HepG2 (cell line): Measurements from ENCODE around the gene MAGI1. TPM values are rescaled to one million over a fixed set of nuclear protein-coding genes. Genes with fewer than 3 reads are reported as not detected.

Experiments
- ATAC-seq: fragments of 200-7000 bp; cut with Tn5 transposase; 3 replicates; pipeline ENCODE4 v1.9.1; 2020; ENCODE audit warnings: mild to moderate bottlenecking, moderate library complexity
- BruUV-seq: library from RNA; stranded (reverse); fragments of 400-500 nt; replicated peaks from 2 replicates; lab custom pipeline; 2021; lab: Mats Ljungman, UMichigan
- CTCF ChIA-PET: fragments of 300-600 bp; formaldehyde crosslinking; extraction: SDS; loops from one replicate; lab custom pipeline; 2021; ENCODE audit warnings: low total read pairs, inconsistent platforms, low intra/inter-chr PET ratio; lab: Yijun Ruan, JAX
- POLR2A ChIA-PET: fragments of 350-600 bp; sonication (Branson Sonifier 250); formaldehyde crosslinking; loops from one replicate; lab custom pipeline; 2020; ENCODE audit warnings: antibody characterized with exemption, inconsistent platforms; lab: Yijun Ruan, JAX
- DNase-seq: peaks from one replicate; pipeline ENCODE4 v3.0.0-alpha.2; 2015; ENCODE audit warnings: low spot score
- FAIRE-seq: peaks from 3 replicates; lab custom pipeline; 2011; peaks lifted over from hg19 to GRCh38; lab: Jason Lieb, UNC
- H2AFZ ChIP-seq: one replicate; pipeline ENCODE4 v1.6.1; 2011; ENCODE audit warnings: low read length, inconsistent platforms
- H3K27ac ChIP-seq: fragments of 300-600 bp; 3 replicates; pipeline ENCODE4 v1.8.0; 2011; ENCODE audit warnings: mixed run types, mild to moderate bottlenecking, mixed read lengths, low read length, inconsistent platforms; ENCODE audit not compliant: insufficient read depth; ENCODE audit errors: extremely low read length
- H3K27me3 ChIP-seq, 2 experiments: fragments of 200-600 bp in 1 of 2; 2 replicates in 1 of 2; 3 replicates in 1 of 2; pipeline versions ENCODE4 v1.6.0 to v1.8.0; 2011; ENCODE audit warnings: low read length in 2 of 2, mild to moderate bottlenecking in 2 of 2, moderate library complexity in 2 of 2, inconsistent platforms in 1 of 2; ENCODE audit not compliant: insufficient read depth in 2 of 2, control insufficient read depth in 1 of 2
- H3K36me3 ChIP-seq, 2 experiments: fragments of 200-600 bp in 1 of 2; replicated peaks in 1 of 2; 2 replicates in 1 of 2; 3 replicates in 1 of 2; pipeline versions ENCODE4 v1.5.1 to v1.8.0; 2011; ENCODE audit warnings: low read length in 2 of 2, inconsistent platforms in 1 of 2; ENCODE audit not compliant: insufficient read depth in 2 of 2, control insufficient read depth in 1 of 2
- H3K4me1 ChIP-seq: 2 replicates; pipeline ENCODE4 v1.5.1; 2012; ENCODE audit warnings: low read length, inconsistent platforms; ENCODE audit not compliant: insufficient read depth
- H3K4me2 ChIP-seq: 2 replicates; pipeline ENCODE4 v1.6.0; 2011; ENCODE audit warnings: low read depth, low read length, inconsistent platforms
- H3K4me3 ChIP-seq, 3 experiments: fragments of 200-600 bp in 1 of 3; sonication (generic), shearing (Covaris generic) in 1 of 3; replicated peaks in 1 of 3; 2 replicates each; pipeline ENCODE4 v1.5.1; 2011 to 2016; ENCODE audit warnings: low read length in 3 of 3, inconsistent platforms in 2 of 3, low read depth in 2 of 3, mild to moderate bottlenecking in 2 of 3, control low read depth in 1 of 3, mixed read lengths in 1 of 3; ENCODE audit not compliant: insufficient read depth in 1 of 3
- H3K79me2 ChIP-seq: one replicate; pipeline ENCODE4 v1.6.1; 2011; ENCODE audit warnings: low read length, inconsistent platforms; ENCODE audit not compliant: insufficient read depth
- H3K9ac ChIP-seq: 2 replicates; pipeline ENCODE4 v1.6.0; 2011; ENCODE audit warnings: mild to moderate bottlenecking, low read depth, low read length, inconsistent platforms; ENCODE audit not compliant: insufficient read depth
- H3K9me3 ChIP-seq: 2 replicates; pipeline ENCODE4 v1.5.1; 2012; ENCODE audit warnings: mild to moderate bottlenecking, low read length
- H4K20me1 ChIP-seq: 2 replicates; pipeline ENCODE4 v1.6.0; 2011; ENCODE audit warnings: inconsistent platforms, mild to moderate bottlenecking, low read length, moderate library complexity; ENCODE audit not compliant: insufficient read depth
- CHD4 ChIP-seq: fragments of 200-600 bp; sonication (generic); IDR thresholded peaks from 2 replicates; pipeline ENCODE4 v1.7.0; 2017; ENCODE audit warnings: mild to moderate bottlenecking, low read length, borderline replicate concordance
- FOSL2 ChIP-seq: sonication (generic); formaldehyde crosslinking; IDR thresholded peaks from 2 replicates; pipeline ENCODE4 v1.4.0; 2020; ENCODE audit warnings: missing genetic modification reagents
- HCFC1 ChIP-seq: fragments of 150-350 bp; IDR thresholded peaks from 2 replicates; pipeline ENCODE4 v1.6.1; 2014; ENCODE audit warnings: low read depth, low read length
- NR2F1 ChIP-seq, 2 experiments: fragments of 450-650 bp in 1 of 2; formaldehyde crosslinking in 1 of 2; IDR thresholded peaks; 2 replicates each; pipeline versions ENCODE4 v1.5.0 to v1.6.1; 2016 to 2020; ENCODE audit warnings: mild to moderate bottlenecking in 1 of 2, missing compliant biosample characterization in 1 of 2, missing genetic modification reagents in 1 of 2, moderate library complexity in 1 of 2
- PBX3 ChIP-seq: sonication (generic); formaldehyde crosslinking; IDR thresholded peaks from 2 replicates; pipeline ENCODE4 v1.8.1; 2023; ENCODE audit warnings: missing genetic modification reagents, inconsistent platforms, borderline replicate concordance
- ZBTB20 ChIP-seq: sonication (generic); formaldehyde crosslinking; IDR thresholded peaks from 2 replicates; pipeline ENCODE4 v1.8.1; 2023; ENCODE audit warnings: missing genetic modification reagents, low read depth, mild to moderate bottlenecking, borderline replicate concordance
- ZFY ChIP-seq: sonication (generic); formaldehyde crosslinking; IDR thresholded peaks from 2 replicates; pipeline ENCODE4 v1.4.0; 2020; ENCODE audit warnings: missing genetic modification reagents
- ZHX2 ChIP-seq, 2 experiments: sonication (generic) in 1 of 2; formaldehyde crosslinking in 1 of 2; IDR thresholded peaks; 2 replicates each; pipeline versions ENCODE4 v1.6.1 to v1.9.0; 2014 to 2022; ENCODE audit warnings: antibody characterized with exemption in 1 of 2, borderline replicate concordance in 1 of 2, inconsistent platforms in 1 of 2, low read depth in 1 of 2, missing genetic modification reagents in 1 of 2
- ZNF136 ChIP-seq: sonication (generic); formaldehyde crosslinking; IDR thresholded peaks from 2 replicates; pipeline ENCODE4 v1.8.1; 2022; ENCODE audit warnings: low read depth, mild to moderate bottlenecking, moderate library complexity, missing genetic modification reagents
- ZNF225 ChIP-seq: sonication (generic); formaldehyde crosslinking; IDR thresholded peaks from 2 replicates; pipeline ENCODE4 v1.4.0; 2020; ENCODE audit warnings: mild to moderate bottlenecking, missing genetic modification reagents
- ZNF468 ChIP-seq: sonication (generic); formaldehyde crosslinking; IDR thresholded peaks from 2 replicates; pipeline ENCODE4 v1.8.0; 2022; ENCODE audit warnings: mild to moderate bottlenecking, moderate library complexity, missing genetic modification reagents
- ZNF543 ChIP-seq: sonication (generic); formaldehyde crosslinking; IDR thresholded peaks from 2 replicates; pipeline ENCODE4 v1.4.0; 2020; ENCODE audit warnings: mild to moderate bottlenecking, missing genetic modification reagents
- ZNF720 ChIP-seq: sonication (generic); formaldehyde crosslinking; IDR thresholded peaks from 2 replicates; pipeline ENCODE4 v1.4.0; 2020; ENCODE audit warnings: missing genetic modification reagents
- WGBS: methylation state at CpG from one replicate; pipeline ENCODE4 v1.1.6; 2017; ENCODE audit warnings: low lambda C conversion rate; 5-methylcytosine and 5-hydroxymethylcytosine counted together
- in situ Hi-C: cut with HindIII; loops from 2 replicates; pipeline ENCODE4 v1.10.0; 2017; ENCODE audit warnings: low pct_unique_long_range_greater_than_20kb; ENCODE audit not compliant: extremely low pct_ligation_motif_present
- intact Hi-C: fragments of 100-400 bp; cut with micrococcal nuclease; formaldehyde crosslinking; loops from one replicate; pipeline ENCODE4 v1.10.0; 2022; ENCODE audit not compliant: unreplicated experiment
- polyA plus RNA-seq, 8 experiments: library from polyadenylated mRNA; depleted of rRNA in 3 of 8; stranded (reverse) in 7 of 8; unstranded in 1 of 8; fragments of >200 nt; fragmentation: Illumina TruSeq in 4 of 8; extraction: Trizol in 4 of 8; gene quantifications; 2 replicates each; pipeline versions ENCODE4 v1.2.1 to v1.2.3, GENCODE V29; 2011 to 2016; ENCODE audit warnings: low read depth in 4 of 8, missing spikeins in 1 of 8, mixed read lengths in 1 of 8; ENCODE audit not compliant: insufficient read depth in 1 of 8
- total RNA-seq, 5 experiments: library from RNA; depleted of rRNA; stranded (reverse); fragments of >200 nt; fragmentation: Illumina TruSeq; extraction: Trizol; gene quantifications; 2 replicates each; pipeline ENCODE4 v1.2.3, GENCODE V29; 2016; ENCODE audit warnings: low read depth in 1 of 5

MAGI1 gene
- total and polyA plus RNA-seq, 2 of the 13 experiments (the other 11 are each of a cell fraction or from before 2014, with no cell fraction given): 22.2 to 26.0 TPM

GRCh38 chr3:65342084-65342683, 696.5 kb downstream of the MAGI1 start (continued):
- TF ChIP-seq ZHX2 (IDR thresholded peaks at IDR 0.05; ENCODE audit: low read depth) (no peak), ZHX2 (CRISPR knock-in tag; IDR thresholded peaks at IDR 0.05; ENCODE audit: borderline replicate concordance) (no peak), FOSL2 (CRISPR knock-in tag) (no peak)

- H3K9me3 ChIP-seq: no peaks in the 10 kb centered on the region
- 88% methylated on average over 2 of the region's 2 CpGs for WGBS
Observed at GRCh38 chr3:65339192-65339740, 699.5 kb downstream of the MAGI1 start.

More at GRCh38 chr3:65339192-65339740, 699.5 kb downstream of the MAGI1 start:
- TF ChIP-seq ZBTB20 (CRISPR knock-in tag): no peak
- no peak for TF ChIP-seq HCFC1
- no peak for TF ChIP-seq PBX3 (CRISPR knock-in tag)
- TF ChIP-seq ZNF720: no peak
- no peak for TF ChIP-seq ZNF543 (CRISPR knock-in tag)
- TF ChIP-seq ZNF468: no peak
- TF ChIP-seq ZNF225 (CRISPR knock-in tag): no peak
- no peak for TF ChIP-seq ZFY
- no peak for TF ChIP-seq NR2F1 (CRISPR knock-in tag; IDR thresholded peaks at IDR 0.05)
- no peak for TF ChIP-seq ZNF136 (CRISPR knock-in tag)
- no peak for TF ChIP-seq CHD4
- Histone ChIP-seq H4K20me1 (no peaks in the 10 kb centered on the region), H3K4me3 (no peak overlapping the region), H2AFZ (no peak overlapping the region), H3K4me1 (peaks cover 13% of the 10 kb centered on the region), H3K9ac (no peak overlapping the region), H3K36me3 (no peaks in the 10 kb centered on the region), H3K27ac (no peak overlapping the region), H3K79me2 (no peaks in the 10 kb centered on the region), H3K4me2 (no peak overlapping the region), H3K27me3 (no peaks in the 10 kb centered on the region; a peak in 1 of 5 replicates)
- CTCF ChIA-PET: no interaction called here
- POLR2A ChIA-PET: no interaction called here
- intact Hi-C loops (no loop called here), in situ Hi-C loops (no loop called here)
- DNase-seq (no peak), FAIRE-seq (no peak), ATAC-seq (no peak)
- BruUV-seq: no TSS peak
